Brain microvascular endothelial cell (primary cell): ENCODE measurements around the gene PKHD1.
"Not testable (repeated sequence)": the region's sequence is repeated elsewhere in the genome, so short reads cannot be mapped to it uniquely, and the experiment has no call there.

ENCODE experiments used
- DNase-seq: peaks from one replicate; pipeline ENCODE4 v3.0.0-alpha.2; 2020
- H3K27ac ChIP-seq: fragments of 250-450 bp; sonication (Bioruptor Pico); 2 replicates; pipeline ENCODE4 v1.5.1; 2020; ENCODE audit warnings: mild to moderate bottlenecking, moderate library complexity
- H3K27me3 ChIP-seq: fragments of 250-450 bp; sonication (Bioruptor Pico); replicated peaks from 2 replicates; pipeline ENCODE4 v1.5.1; 2020; ENCODE audit warnings: mild to moderate bottlenecking
- H3K36me3 ChIP-seq: fragments of 250-450 bp; sonication (Bioruptor Pico); replicated peaks from 2 replicates; pipeline ENCODE4 v1.5.1; 2020; ENCODE audit warnings: mild to moderate bottlenecking
- H3K4me3 ChIP-seq: 2 replicates; pipeline ENCODE4 v1.5.1; 2011; ENCODE audit warnings: low read depth, mild to moderate bottlenecking, control low read depth, low read length, moderate library complexity
- CTCF ChIP-seq: IDR thresholded peaks from 2 replicates; pipeline ENCODE4 v1.5.1; 2011; ENCODE audit warnings: low read depth, mild to moderate bottlenecking, moderate library complexity, low read length, control low read depth, inconsistent platforms; ENCODE audit errors: missing control alignments
- in situ Hi-C: cut with HindIII; loops from 2 replicates; pipeline ENCODE4 v1.10.0; 2017; ENCODE audit warnings: low sequenced_read_pairs, low pct_ligation_motif_present

Gene PKHD1

GRCh38 chr6:51854347-51854746 is 233.1 kb downstream of the PKHD1 start:
- Histone ChIP-seq H3K27me3 (no peaks in the 10 kb centered on the region), H3K4me3 (no peak overlapping the region), H3K27ac (no peak overlapping the region), H3K36me3 (no peaks in the 10 kb centered on the region)
- in situ Hi-C loops, result no loop called here
- no peak for DNase-seq
- no peak for TF ChIP-seq CTCF

GRCh38 chr6:51853109-51853508 is 234.3 kb downstream of the PKHD1 start:
- H3K36me3 ChIP-seq, in situ Hi-C loops, H3K4me3 ChIP-seq, H3K27ac ChIP-seq, DNase-seq, H3K27me3 ChIP-seq: not testable (repeated sequence)

GRCh38 chr6:51846531-51846930 is 240.9 kb downstream of the PKHD1 start:
- Histone ChIP-seq H3K27me3 (no peaks in the 10 kb centered on the region), H3K36me3 (no peaks in the 10 kb centered on the region), H3K4me3 (no peak overlapping the region), H3K27ac (no peak overlapping the region)
- TF ChIP-seq CTCF, result no peak
- no peak for DNase-seq
- in situ Hi-C loops, result no loop called here

GRCh38 chr6:51844336-51844735 is 243.1 kb downstream of the PKHD1 start:
- Histone ChIP-seq H3K36me3 (no peaks in the 10 kb centered on the region), H3K4me3 (no peak overlapping the region), H3K27ac (no peak overlapping the region), H3K27me3 (no peaks in the 10 kb centered on the region)
- in situ Hi-C loops, result no loop called here
- TF ChIP-seq CTCF, result no peak
- no peak for DNase-seq

- in situ Hi-C loops, result no loop called here
- TF ChIP-seq CTCF, result no peak
- Histone ChIP-seq H3K27me3 (no peaks in the 10 kb centered on the region), H3K36me3 (no peaks in the 10 kb centered on the region), H3K4me3 (no peak overlapping the region), H3K27ac (no peak overlapping the region)
- no peak for DNase-seq
These were observed 243.9 kb downstream of the PKHD1 start for GRCh38 chr6:51843456-51844056.

GRCh38 chr6:51842804-51843378 is 244.5 kb downstream of the PKHD1 start:
- in situ Hi-C loops, result no loop called here
- no peak for DNase-seq
- no peak for TF ChIP-seq CTCF
- no peaks in the 10 kb centered on the region for H3K27me3 ChIP-seq
- H3K4me3 ChIP-seq, result no peak overlapping the region
- no peaks in the 10 kb centered on the region for H3K36me3 ChIP-seq
- H3K27ac ChIP-seq, result no peak overlapping the region
